Right ventricle myocardium inferior (tissue), 1 donor: ENCODE data around the gene FAM98A. TPM values are rescaled to one million over a fixed set of nuclear protein-coding genes. Genes with fewer than 3 reads are reported as not detected.
A peak's percentile ranks its signal among the peaks of the same experiment; 100 is the strongest.

Experiments
- ATAC-seq: fragments of 200-7000 bp; cut with Tn5 transposase; one replicate; pipeline ENCODE4 v1.9.1; 2020; ENCODE audit warnings: mild to moderate bottlenecking, moderate library complexity
- DNase-seq: peaks from one replicate; pipeline ENCODE4 v3.0.0; 2021; ENCODE audit errors: missing footprints
- intact Hi-C: fragments of 100-400 bp; cut with DNase I; formaldehyde crosslinking; loops from one replicate; pipeline ENCODE4 v1.11.0; 2022
- total RNA-seq: library from RNA; stranded (reverse); fragmentation: NEBNext Ultra II Directional; extraction: Animal tissue kit (Norgen Biotek cat#: 25700); gene quantifications from one replicate; pipeline ENCODE4 v1.2.1, GENCODE V29; 2021
- donor health status: DM: no; HTN: yes; CAD: no; lungs with severe emphysema.

Gene FAM98A
- total RNA-seq, 1 donor from 2014 or later: 88.0 TPM

DNA sequence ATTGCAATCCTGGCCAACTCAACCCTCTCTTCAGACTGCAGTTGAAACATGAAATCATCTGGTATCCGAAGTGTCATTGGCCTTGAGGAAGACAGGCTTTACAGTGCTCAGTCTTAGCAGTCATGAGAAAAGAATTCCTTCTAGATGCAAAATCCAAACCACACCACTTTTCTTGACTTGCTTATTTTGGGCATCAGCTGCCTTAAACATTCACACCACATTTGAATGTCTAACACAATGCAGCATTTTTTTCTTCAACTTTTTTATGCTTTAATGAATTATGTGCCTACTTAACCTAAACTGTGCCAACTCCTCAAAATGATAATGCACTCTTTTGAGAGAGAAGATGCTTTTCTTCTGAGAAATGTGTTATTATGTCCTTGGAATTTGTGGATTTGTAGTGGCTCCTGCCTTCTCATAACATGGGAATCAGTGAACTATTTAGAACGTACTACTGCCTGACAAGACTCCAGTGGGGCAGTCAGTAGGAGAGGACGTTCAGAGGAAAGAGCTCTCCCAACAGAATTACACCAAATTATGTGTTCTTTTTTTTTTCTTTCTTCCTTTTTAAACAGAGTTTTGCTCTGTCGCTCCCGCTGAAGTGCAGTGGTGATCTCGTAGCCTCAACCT, 3.2 kb upstream of the FAM98A start:
- intact Hi-C loops: no loop called here
- DNase-seq: no peak
- no peak for ATAC-seq

- no peak for DNase-seq
- no peak for ATAC-seq
- intact Hi-C loops: no loop called here
These were observed 769 bp upstream of the FAM98A start for GRCh38 chr2:33599943-33600192.

- ATAC-seq (peak; percentile 34), DNase-seq (no peak)
- intact Hi-C loops: no loop called here
These were observed 431 bp downstream of the FAM98A start for GRCh38 chr2:33598561-33599174.

DNA sequence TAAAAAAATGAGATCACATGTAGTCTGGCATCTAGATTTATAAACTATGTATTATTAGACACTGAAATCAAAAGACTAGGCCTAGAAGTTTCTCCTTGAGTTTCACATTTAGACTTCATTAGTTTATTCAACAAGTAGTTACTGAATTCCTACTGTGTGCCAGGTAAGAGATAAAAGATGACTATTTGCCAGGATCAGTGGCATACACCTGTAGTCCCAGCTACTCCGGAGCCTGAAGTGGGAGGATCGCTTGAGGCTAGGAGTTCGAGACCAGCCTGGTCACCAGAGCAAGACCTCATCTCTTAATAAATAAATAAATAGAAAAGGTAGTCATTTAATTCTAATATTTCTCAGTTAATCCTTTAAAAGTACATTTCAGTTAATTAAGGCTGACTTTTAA, 2.1 kb downstream of the FAM98A start:
- DNase-seq: no peak
- no peak for ATAC-seq
- intact Hi-C loops: no loop called here

DNA sequence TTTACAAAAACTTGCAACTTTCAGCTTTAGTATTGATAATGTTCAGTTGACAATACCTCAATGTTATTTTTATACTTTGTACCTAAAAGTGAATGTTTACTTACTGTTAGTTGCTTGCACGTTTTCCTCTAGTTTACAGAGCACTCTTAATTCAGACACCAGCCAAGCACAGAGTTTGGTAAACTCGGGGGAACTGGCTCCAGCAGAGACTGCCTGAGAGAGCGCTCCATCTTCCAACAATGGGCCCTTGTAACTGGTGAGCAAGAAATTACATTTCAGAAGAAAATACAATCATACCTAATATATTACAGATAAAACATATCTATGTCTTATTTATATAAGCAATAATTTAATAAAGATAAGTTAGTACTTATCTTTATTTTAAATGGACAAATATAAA, 3.7 kb downstream of the FAM98A start:
- no peak for ATAC-seq
- intact Hi-C loops: no loop called here
- DNase-seq: no peak

DNA sequence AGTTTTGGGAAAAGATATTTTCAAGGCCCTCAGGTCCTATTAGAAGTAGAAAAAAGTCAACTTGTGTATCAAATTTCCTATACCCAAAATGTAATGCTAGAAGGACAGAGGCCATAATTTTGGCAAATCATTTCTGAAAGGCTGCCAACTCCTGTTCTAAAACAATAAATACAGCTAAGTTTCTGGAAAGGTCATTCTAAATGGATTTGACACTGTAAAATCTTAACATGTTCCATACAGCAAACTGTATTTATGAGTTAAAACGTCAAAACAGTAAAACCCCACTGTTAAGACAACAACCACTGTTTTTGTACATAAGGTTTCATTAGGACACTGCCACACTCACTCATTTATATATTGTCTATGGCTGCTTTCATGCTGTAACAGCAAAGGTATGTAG, 9.7 kb downstream of the FAM98A start:
- no peak for ATAC-seq
- DNase-seq: no peak
- intact Hi-C loops: loop anchor here (10.0 kb wide), 1 partner anchor 555 kb away; no protein-coding TSS in a partner anchor

- DNase-seq (no peak), ATAC-seq (no peak)
- intact Hi-C loops: loop anchor here (10.0 kb wide), 1 partner anchor 553 kb away; no protein-coding TSS in a partner anchor
These were observed 10.9 kb downstream of the FAM98A start for GRCh38 chr2:33588232-33588631.

- DNase-seq: no peak
- ATAC-seq: no peak
- intact Hi-C loops: loop anchor here (10.0 kb wide), 1 partner anchor 552 kb away; no protein-coding TSS in a partner anchor
These were observed 12.3 kb downstream of the FAM98A start for GRCh38 chr2:33586766-33587165.

GRCh38 chr2:33583194-33583938, 15.7 kb downstream of the FAM98A start:
- DNase-seq (no peak), ATAC-seq (no peak)
- intact Hi-C loops: loop anchor here (5.0 to 10.0 kb wide), 3 partner anchors 106 to 811 kb away; partner anchors contain the start of gene RASGRP3

GRCh38 chr2:33581872-33582271, 17.2 kb downstream of the FAM98A start:
- no peak for DNase-seq
- intact Hi-C loops: loop anchor here (1.0 to 10.0 kb wide), 4 partner anchors 105 to 810 kb away; partner anchors contain the start of gene RASGRP3
- no peak for ATAC-seq

DNA sequence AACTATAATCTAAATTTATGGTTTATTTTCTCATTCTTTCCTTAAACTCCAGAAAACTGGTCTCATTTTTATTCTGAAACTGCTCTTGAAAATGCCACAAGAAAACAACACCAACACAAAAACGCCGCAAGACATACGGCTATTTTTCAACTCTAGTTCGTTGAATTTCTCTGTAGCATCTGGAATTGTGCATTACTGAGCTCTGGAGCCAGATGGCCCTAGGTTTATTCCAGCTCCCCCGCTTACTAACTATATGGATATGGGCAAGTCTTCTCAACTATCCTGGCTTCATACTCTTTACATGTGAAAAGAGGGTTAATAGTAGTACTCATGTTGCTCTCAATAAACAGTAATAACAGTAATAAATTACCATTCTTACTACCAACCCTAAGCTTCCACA, 19.9 kb downstream of the FAM98A start:
- no peak for DNase-seq
- intact Hi-C loops: no loop called here
- no peak for ATAC-seq

DNA sequence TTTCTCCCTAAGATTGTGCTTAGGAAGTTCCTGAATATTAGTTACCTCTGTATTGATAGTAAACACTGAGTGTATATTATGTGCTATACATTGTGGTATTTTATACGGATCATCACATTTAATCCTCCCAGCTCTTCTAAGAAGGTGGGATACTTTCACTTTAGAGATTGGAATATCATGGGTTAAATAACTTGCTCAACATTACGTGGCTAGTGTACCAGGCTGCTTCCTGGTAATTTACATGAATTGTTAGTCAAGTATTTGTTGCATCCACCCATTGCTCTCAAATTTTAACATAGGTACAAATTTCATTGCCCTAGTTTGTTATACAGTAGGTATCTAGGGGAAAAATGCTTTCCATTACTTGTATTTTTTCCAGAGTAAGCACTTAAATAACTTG, 21.4 kb downstream of the FAM98A start:
- intact Hi-C loops: no loop called here
- ATAC-seq (no peak), DNase-seq (no peak)

GRCh38 chr2:33577084-33577483, 22.0 kb downstream of the FAM98A start:
- intact Hi-C loops: no loop called here
- ATAC-seq (no peak), DNase-seq (no peak)

DNA sequence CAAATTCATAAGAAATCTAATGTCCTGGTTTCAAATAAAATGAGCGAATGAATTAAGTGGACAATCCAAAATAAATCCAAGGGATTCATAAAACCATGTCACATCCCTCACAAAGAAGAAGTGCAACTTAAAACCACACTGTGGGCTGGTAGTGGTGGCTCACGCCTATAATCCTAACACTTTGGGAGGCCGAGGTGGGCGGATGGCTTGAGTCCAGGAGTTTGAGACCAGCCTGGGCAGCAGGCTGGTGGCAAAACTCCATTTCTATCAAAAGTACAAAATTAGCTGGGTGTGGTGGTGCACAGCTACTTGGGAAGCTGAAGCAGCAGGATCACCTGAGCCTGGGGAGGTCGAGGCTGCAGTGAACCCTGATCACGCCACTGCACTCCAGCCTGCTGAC, 25.4 kb downstream of the FAM98A start:
- no peak for DNase-seq
- no peak for ATAC-seq
- intact Hi-C loops: no loop called here

GRCh38 chr2:33570681-33571080, 28.4 kb downstream of the FAM98A start:
- DNase-seq: no peak
- ATAC-seq: no peak
- intact Hi-C loops: no loop called here

- DNase-seq: no peak
- intact Hi-C loops: no loop called here
- ATAC-seq: no peak
These were observed 37.2 kb downstream of the FAM98A start for GRCh38 chr2:33561872-33562271.

DNA sequence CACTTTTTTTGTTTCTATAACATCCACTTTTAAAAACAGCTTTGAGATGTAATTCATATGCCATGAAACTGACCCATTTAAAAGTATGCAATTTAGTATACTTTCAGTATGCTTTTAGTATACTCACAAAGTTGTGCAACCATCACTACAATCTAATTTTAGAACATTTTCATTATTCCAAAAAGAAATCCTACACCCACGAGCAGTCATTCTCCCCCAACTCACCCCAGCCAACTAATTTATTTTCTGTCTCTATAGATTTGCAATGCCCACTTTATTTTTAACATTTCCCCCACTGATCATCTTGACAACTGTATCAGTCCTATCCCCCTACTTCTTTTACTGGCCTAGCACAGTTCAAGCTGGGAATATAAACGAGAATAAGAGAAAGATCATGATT, 39.1 kb downstream of the FAM98A start:
- DNase-seq: no peak
- ATAC-seq: no peak
- intact Hi-C loops: no loop called here

DNA sequence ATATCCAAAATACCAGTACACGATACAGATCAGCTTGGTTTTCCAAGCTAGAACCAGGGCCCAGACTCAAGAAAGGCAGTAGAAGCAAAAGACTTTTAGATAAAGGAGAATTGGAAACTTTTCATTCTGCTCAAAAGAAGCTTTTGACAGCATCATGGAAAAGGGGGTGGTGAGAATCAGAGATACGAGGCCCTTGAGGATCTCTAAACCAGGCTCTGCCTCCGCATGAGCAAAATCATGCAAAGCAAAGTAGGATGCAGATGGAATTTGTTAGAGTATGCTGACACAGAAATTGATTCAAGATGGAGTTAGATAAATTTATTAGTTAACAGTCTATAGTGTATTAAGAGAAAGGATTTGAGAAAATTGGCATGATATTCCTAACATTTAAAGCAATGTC, 39.8 kb downstream of the FAM98A start:
- ATAC-seq (no peak), DNase-seq (no peak)
- intact Hi-C loops: no loop called here

DNA sequence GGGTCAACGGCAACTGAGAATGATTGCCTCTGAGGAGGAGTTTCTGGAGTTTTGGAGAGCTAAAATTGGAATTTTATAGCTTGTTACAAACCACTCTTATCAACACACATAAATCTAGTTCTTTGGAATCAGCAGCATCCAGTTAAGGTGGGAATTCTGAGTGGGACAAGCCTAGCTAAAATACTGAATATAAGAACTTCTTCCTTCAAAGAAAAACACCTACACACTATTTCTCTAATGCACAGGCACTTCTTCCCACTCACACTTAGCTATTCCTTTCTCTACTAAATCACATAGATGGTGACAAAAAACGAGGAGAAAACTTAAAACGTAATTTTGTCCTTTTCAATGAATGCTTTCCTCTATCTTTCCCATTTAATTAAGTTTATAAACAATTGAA, 43.4 kb downstream of the FAM98A start:
- ATAC-seq: no peak
- DNase-seq: no peak
- intact Hi-C loops: no loop called here

DNA sequence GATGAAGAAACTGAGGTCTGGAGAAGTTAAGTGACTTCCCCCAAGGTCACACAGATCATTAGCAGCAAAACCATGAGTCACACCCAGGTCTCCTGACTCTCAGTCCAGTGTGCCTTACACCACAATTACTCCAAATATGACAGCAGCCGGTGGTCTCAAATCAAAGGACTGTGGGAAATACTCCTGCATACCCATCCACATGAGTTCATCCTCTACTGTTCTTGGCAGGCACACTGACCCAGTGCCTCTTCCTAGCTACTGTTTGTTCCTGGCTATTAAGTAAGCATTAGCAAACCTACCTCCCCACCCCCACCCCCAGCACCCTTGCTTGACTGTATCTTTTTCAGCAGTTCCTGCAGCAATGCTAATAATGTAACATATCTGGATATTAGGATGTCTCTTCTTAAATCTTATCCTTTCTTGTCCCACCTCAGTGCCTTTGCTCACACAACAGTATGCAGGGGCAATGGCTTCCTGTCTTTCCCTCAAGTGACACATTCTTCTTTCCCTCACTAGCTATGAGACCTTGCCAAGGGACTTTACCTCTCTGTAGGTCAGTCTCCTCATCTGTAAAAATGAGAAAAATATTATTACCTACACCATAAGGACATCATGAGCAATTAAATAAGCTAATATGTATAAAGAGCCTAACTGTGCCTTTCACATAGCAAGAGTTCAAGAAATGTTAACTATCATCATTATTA, 46.2 kb downstream of the FAM98A start:
- intact Hi-C loops: no loop called here
- no peak for ATAC-seq

More for the DNA sequence above, 46.2 kb downstream of the FAM98A start:
- DNase-seq: no peak
